H9 (cell line): ENCODE data around the gene CCS. TPM values are rescaled to one million over a fixed set of nuclear protein-coding genes. Genes with fewer than 3 reads are reported as not detected.

Experiments
- DNase-seq: peaks from one replicate; pipeline ENCODE4 v3.0.0-alpha.2; 2017
- H2AFZ ChIP-seq: one replicate; pipeline ENCODE4 v1.6.1; 2013; ENCODE audit warnings: mild to moderate bottlenecking, low read length, control low read depth, moderate library complexity
- H2AK5ac ChIP-seq: 2 replicates; pipeline ENCODE4 v1.6.1; 2013; ENCODE audit warnings: low read length, control low read depth, mixed read lengths; ENCODE audit not compliant: insufficient read length
- H2BK120ac ChIP-seq: one replicate; pipeline ENCODE4 v1.6.1; 2013; ENCODE audit warnings: low read depth, mild to moderate bottlenecking, low read length, control low read depth, inconsistent platforms; ENCODE audit not compliant: poor library complexity, severe bottlenecking
- H2BK12ac ChIP-seq: 2 replicates; pipeline ENCODE4 v1.6.1; 2013; ENCODE audit warnings: low read length, control low read depth, mixed read lengths, low read depth; ENCODE audit not compliant: insufficient read length
- H2BK15ac ChIP-seq: 2 replicates; pipeline ENCODE4 v1.6.1; 2013; ENCODE audit warnings: low read depth, low read length, control low read depth
- H2BK20ac ChIP-seq: one replicate; pipeline ENCODE4 v1.6.1; 2013; ENCODE audit warnings: low read depth, mild to moderate bottlenecking, low read length, control low read depth, inconsistent platforms; ENCODE audit not compliant: poor library complexity, severe bottlenecking
- H2BK5ac ChIP-seq: 2 replicates; pipeline ENCODE4 v1.6.1; 2013; ENCODE audit warnings: low read length, control low read depth, mixed read lengths; ENCODE audit not compliant: insufficient read length
- H3K14ac ChIP-seq: 2 replicates; pipeline ENCODE4 v1.6.1; 2013; ENCODE audit warnings: low read length, control low read depth; ENCODE audit not compliant: insufficient read depth
- H3K18ac ChIP-seq: 2 replicates; pipeline ENCODE4 v1.6.1; 2013; ENCODE audit warnings: low read depth, mild to moderate bottlenecking, mixed read lengths, low read length, control low read depth; ENCODE audit not compliant: insufficient read length
- H3K23ac ChIP-seq: 2 replicates; pipeline ENCODE4 v1.6.1; 2013; ENCODE audit warnings: low read length, control low read depth, mixed read lengths, low read depth; ENCODE audit not compliant: insufficient read length
- H3K23me2 ChIP-seq: 2 replicates; pipeline ENCODE4 v1.6.1; 2013; ENCODE audit warnings: low read depth, mild to moderate bottlenecking, mixed read lengths, low read length, control low read depth; ENCODE audit not compliant: insufficient read length, poor library complexity, severe bottlenecking
- H3K27ac ChIP-seq: 2 replicates; pipeline ENCODE4 v1.5.1; 2013; ENCODE audit warnings: low read length, control low read depth, mixed read lengths, low read depth; ENCODE audit not compliant: insufficient read length
- H3K27me3 ChIP-seq: 2 replicates; pipeline ENCODE4 v1.6.1; 2013; ENCODE audit warnings: low read length, control low read depth, inconsistent platforms; ENCODE audit not compliant: insufficient read depth
- H3K4ac ChIP-seq: 2 replicates; pipeline ENCODE4 v1.6.1; 2013; ENCODE audit warnings: low read depth, mild to moderate bottlenecking, control low read depth, inconsistent platforms, low read length, moderate library complexity
- H3K4me1 ChIP-seq: 2 replicates; pipeline ENCODE4 v1.6.1; 2013; ENCODE audit warnings: low read length, control low read depth, inconsistent platforms; ENCODE audit not compliant: insufficient read depth
- H3K4me2 ChIP-seq: 2 replicates; pipeline ENCODE4 v1.6.1; 2013; ENCODE audit warnings: low read length, control low read depth, mixed read lengths; ENCODE audit not compliant: insufficient read length, insufficient read depth
- H3K56ac ChIP-seq: 2 replicates; pipeline ENCODE4 v1.6.1; 2013; ENCODE audit warnings: low read depth, mild to moderate bottlenecking, mixed read lengths, low read length, control low read depth; ENCODE audit not compliant: insufficient read length
- H3K79me1 ChIP-seq: 2 replicates; pipeline ENCODE4 v1.6.1; 2013; ENCODE audit warnings: low read depth, mild to moderate bottlenecking, moderate library complexity, low read length, control low read depth, inconsistent platforms; ENCODE audit not compliant: insufficient read depth, poor library complexity, severe bottlenecking
- H3K79me2 ChIP-seq: 2 replicates; pipeline ENCODE4 v1.6.1; 2013; ENCODE audit warnings: low read length, control low read depth, inconsistent platforms; ENCODE audit not compliant: insufficient read depth
- H3K9ac ChIP-seq: 2 replicates; pipeline ENCODE4 v1.6.1; 2013; ENCODE audit warnings: low read length, control low read depth, mixed read lengths; ENCODE audit not compliant: insufficient read length; ENCODE audit errors: extremely low read depth
- H3K9me3 ChIP-seq: one replicate; pipeline ENCODE4 v1.6.1; 2013; ENCODE audit warnings: low read depth, low read length, inconsistent platforms; ENCODE audit not compliant: control insufficient read depth
- H3T11ph ChIP-seq: one replicate; pipeline ENCODE4 v1.6.1; 2013; ENCODE audit warnings: mild to moderate bottlenecking, low read length, control low read depth, inconsistent platforms
- H4K20me1 ChIP-seq: one replicate; pipeline ENCODE4 v1.6.1; 2013; ENCODE audit not compliant: control insufficient read depth, insufficient read length, insufficient read depth
- H4K5ac ChIP-seq: 2 replicates; pipeline ENCODE4 v1.6.1; 2013; ENCODE audit warnings: low read depth, mild to moderate bottlenecking, mixed read lengths, low read length, control low read depth; ENCODE audit not compliant: insufficient read length
- H4K8ac ChIP-seq: replicated peaks from 2 replicates; pipeline ENCODE4 v1.6.1; 2013; ENCODE audit warnings: low read length, control low read depth, mixed read lengths, low read depth; ENCODE audit not compliant: insufficient read length
- H4K91ac ChIP-seq: 2 replicates; pipeline ENCODE4 v1.6.1; 2013; ENCODE audit warnings: low read depth, mild to moderate bottlenecking, moderate library complexity, mixed read lengths, low read length, control low read depth; ENCODE audit not compliant: insufficient read length
- H3K27ac Mint-ChIP-seq, 3 experiments: 2 replicates in 2 of 3; 3 replicates in 1 of 3; pipeline ENCODE4 v1.8.0; 2020 to 2021; ENCODE audit warnings: mixed read lengths in 3 of 3, mild to moderate bottlenecking in 1 of 3, moderate library complexity in 1 of 3
- H3K27me3 Mint-ChIP-seq: 2 replicates; pipeline ENCODE4 v1.8.0; 2021; ENCODE audit warnings: low read depth, mild to moderate bottlenecking, moderate library complexity, mixed read lengths
- H3K36me3 Mint-ChIP-seq, 3 experiments: 2 replicates in 2 of 3; 3 replicates in 1 of 3; pipeline ENCODE4 v1.8.0; 2020 to 2021; ENCODE audit warnings: low read depth in 3 of 3, mixed read lengths in 3 of 3; ENCODE audit not compliant: insufficient read depth in 1 of 3
- H3K4me1 Mint-ChIP-seq, 2 experiments: 2 replicates each; pipeline ENCODE4 v1.8.0; 2020; ENCODE audit warnings: mixed read lengths in 2 of 2
- H3K4me3 Mint-ChIP-seq, 2 experiments: 2 replicates in 1 of 2; 3 replicates in 1 of 2; pipeline ENCODE4 v1.8.0; 2020 to 2021; ENCODE audit warnings: mild to moderate bottlenecking in 2 of 2, mixed read lengths in 2 of 2, moderate library complexity in 1 of 2
- H3K9me3 Mint-ChIP-seq, 2 experiments: 2 replicates in 1 of 2; 3 replicates in 1 of 2; pipeline ENCODE4 v1.8.0; 2020; ENCODE audit warnings: mild to moderate bottlenecking in 2 of 2, mixed read lengths in 2 of 2, moderate library complexity in 1 of 2
- WGBS: extraction: QIAGEN DNeasy Blood & Tissue Kit; methylation state at CpG from one replicate; pipeline ENCODE4 v1.1.7; 2013; ENCODE audit warnings: missing lambda C conversion rate, low lambda C conversion rate, mixed read lengths; ENCODE audit not compliant: insufficient read length; ENCODE audit errors: extremely low coverage; 5-methylcytosine and 5-hydroxymethylcytosine counted together
- total RNA-seq: library from RNA; stranded (reverse); gene quantifications from 2 replicates; pipeline ENCODE4 v1.2.1, GENCODE V29; 2021
- TF ChIP-seq, protein P1 (sequence below): fragments of 200-600 bp; sonication (generic); conservative IDR thresholded peaks from 3 replicates; pipeline ENCODE4 v1.8.0; 2021; ENCODE audit warnings: antibody characterized with exemption, mild to moderate bottlenecking

The CCS gene
- total RNA-seq, 1 experiment from 2014 or later: 61.1 TPM

DNA sequence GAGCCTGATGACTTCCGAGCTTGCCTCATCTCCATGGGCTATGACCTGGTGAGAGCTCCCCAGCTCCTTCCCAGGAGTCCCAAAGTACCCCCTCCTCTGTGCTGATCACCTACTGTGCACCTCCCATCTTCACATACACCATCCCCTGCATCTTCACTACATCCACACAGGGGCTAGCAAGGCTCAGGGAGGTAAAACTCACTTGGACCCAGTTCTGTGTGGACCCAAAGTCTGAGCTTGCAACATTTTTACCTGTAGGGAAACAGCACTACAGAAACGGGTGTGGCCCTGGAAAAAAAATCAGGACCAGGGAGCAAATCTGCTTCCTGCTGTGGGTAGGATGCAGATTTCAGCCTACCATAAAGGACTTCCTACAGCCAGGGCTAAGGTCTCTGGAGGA, 30.7 kb upstream of the CCS start:
- Histone ChIP-seq H2BK12ac (no peak overlapping the region), H2BK120ac (no peak overlapping the region), H2AK5ac (no peak overlapping the region), H4K8ac (no peak overlapping the region), H3K4me1 (no peaks in the 10 kb centered on the region), H3K9me3 (no peaks in the 10 kb centered on the region), H3K79me2 (no peaks in the 10 kb centered on the region), H3K9ac (no peak overlapping the region), H3K14ac (no peak overlapping the region), H3K23ac (no peak overlapping the region), H3K27me3 (no peaks in the 10 kb centered on the region), H2AFZ (no peak overlapping the region), H3K18ac (no peak overlapping the region), H2BK20ac (no peak overlapping the region), H4K20me1 (no peaks in the 10 kb centered on the region), H2BK5ac (no peak overlapping the region), H3T11ph (no peak overlapping the region), H3K27ac (no peak overlapping the region), H2BK15ac (no peak overlapping the region), H3K23me2 (no peaks in the 10 kb centered on the region), H4K5ac (no peak overlapping the region), H3K4ac (no peak overlapping the region), H3K79me1 (no peaks in the 10 kb centered on the region), H4K91ac (no peak overlapping the region), H3K56ac (no peak overlapping the region), H3K4me2 (no peak overlapping the region)
- no peak overlapping the region for H3K4me3 Mint-ChIP-seq
- TF ChIP-seq, protein P1, sequence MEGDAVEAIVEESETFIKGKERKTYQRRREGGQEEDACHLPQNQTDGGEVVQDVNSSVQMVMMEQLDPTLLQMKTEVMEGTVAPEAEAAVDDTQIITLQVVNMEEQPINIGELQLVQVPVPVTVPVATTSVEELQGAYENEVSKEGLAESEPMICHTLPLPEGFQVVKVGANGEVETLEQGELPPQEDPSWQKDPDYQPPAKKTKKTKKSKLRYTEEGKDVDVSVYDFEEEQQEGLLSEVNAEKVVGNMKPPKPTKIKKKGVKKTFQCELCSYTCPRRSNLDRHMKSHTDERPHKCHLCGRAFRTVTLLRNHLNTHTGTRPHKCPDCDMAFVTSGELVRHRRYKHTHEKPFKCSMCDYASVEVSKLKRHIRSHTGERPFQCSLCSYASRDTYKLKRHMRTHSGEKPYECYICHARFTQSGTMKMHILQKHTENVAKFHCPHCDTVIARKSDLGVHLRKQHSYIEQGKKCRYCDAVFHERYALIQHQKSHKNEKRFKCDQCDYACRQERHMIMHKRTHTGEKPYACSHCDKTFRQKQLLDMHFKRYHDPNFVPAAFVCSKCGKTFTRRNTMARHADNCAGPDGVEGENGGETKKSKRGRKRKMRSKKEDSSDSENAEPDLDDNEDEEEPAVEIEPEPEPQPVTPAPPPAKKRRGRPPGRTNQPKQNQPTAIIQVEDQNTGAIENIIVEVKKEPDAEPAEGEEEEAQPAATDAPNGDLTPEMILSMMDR: no peak
- no peak overlapping the region for H3K27ac Mint-ChIP-seq
- H3K27me3 Mint-ChIP-seq: peaks cover 2% of the 10 kb centered on the region
- H3K36me3 Mint-ChIP-seq: peaks cover 15 to 67% (median 61%) of the 10 kb centered on the region in 3 experiments
- no peak for DNase-seq
- no CpG with 5 or more reads among the region's 2 CpGs for WGBS
- peaks cover 6 to 8% of the 10 kb centered on the region in 2 experiments for H3K4me1 Mint-ChIP-seq
- no peaks in the 10 kb centered on the region for H3K9me3 Mint-ChIP-seq
